Nucleus accumbens (tissue), 56 donors: ENCODE data around the gene ADGRL4.
"Not testable (repeated sequence)": the region's sequence is repeated elsewhere in the genome, so short reads cannot be mapped to it uniquely, and the experiment has no call there.

Source experiments
- DNase-seq, 56 donors: peaks; one replicate each; lab custom pipeline; 2025; lab: John Stamatoyannopoulos, UW

ADGRL4 gene

GRCh38 chr1:79006564-79006963 lies at the start of gene ADGRL4:
Gene ADGRL4 (minus strand): TSS chr1:79006730. CDS start chr1:79006654, 76 bp downstream.
- DNase-seq = no peak

GRCh38 chr1:79055856-79056255 lies 49.3 kb upstream of the ADGRL4 start:
- no peak for DNase-seq

- no peak for DNase-seq
Measured at GRCh38 chr1:79052829-79053449, 46.4 kb upstream of the ADGRL4 start.

- DNase-seq = no peak
Measured at GRCh38 chr1:79044974-79045650, 38.6 kb upstream of the ADGRL4 start.

GRCh38 chr1:79043506-79043905 lies 37.0 kb upstream of the ADGRL4 start:
- no peak for DNase-seq

GRCh38 chr1:79042539-79042938 lies 36.0 kb upstream of the ADGRL4 start:
- no peak for DNase-seq

- no peak for DNase-seq
Measured at GRCh38 chr1:79042117-79042516, 35.6 kb upstream of the ADGRL4 start.

- DNase-seq = no peak
Measured at GRCh38 chr1:79041666-79042065, 35.1 kb upstream of the ADGRL4 start.

GRCh38 chr1:79040424-79041082 lies 34.0 kb upstream of the ADGRL4 start:
- no peak for DNase-seq

GRCh38 chr1:79037085-79037484 lies 30.6 kb upstream of the ADGRL4 start:
- DNase-seq = no peak

GRCh38 chr1:79012500-79012899 lies 6.0 kb upstream of the ADGRL4 start:
- DNase-seq = no peak

GRCh38 chr1:79010589-79010988 lies 4.1 kb upstream of the ADGRL4 start:
- no peak for DNase-seq

- DNase-seq = no peak
Measured at GRCh38 chr1:79005945-79006344, 585 bp downstream of the ADGRL4 start.

- no peak for DNase-seq
Measured at GRCh38 chr1:79004916-79005315, 1.6 kb downstream of the ADGRL4 start.

- no peak for DNase-seq
Measured at GRCh38 chr1:78996791-78997190, 9.7 kb downstream of the ADGRL4 start.

- no peak for DNase-seq
Measured at GRCh38 chr1:78987042-78987441, 19.5 kb downstream of the ADGRL4 start.

- no peak for DNase-seq
Measured at GRCh38 chr1:78980511-78980910, 26.0 kb downstream of the ADGRL4 start.

GRCh38 chr1:78972723-78973122 lies 33.8 kb downstream of the ADGRL4 start:
- no peak for DNase-seq

- DNase-seq = not testable (repeated sequence)
Measured at GRCh38 chr1:78967091-78967490, 39.4 kb downstream of the ADGRL4 start.

GRCh38 chr1:78958711-78959110 lies 47.8 kb downstream of the ADGRL4 start:
- DNase-seq = no peak

- no peak for DNase-seq
Measured at GRCh38 chr1:78950826-78951225, 55.7 kb downstream of the ADGRL4 start.

GRCh38 chr1:78949227-78949626 lies 57.3 kb downstream of the ADGRL4 start:
- no peak for DNase-seq
